Fibroblast of the aortic adventitia (primary cell): Measurements from ENCODE around the gene ADCY1. TPM values are rescaled to one million over a fixed set of nuclear protein-coding genes. Genes with fewer than 3 reads are reported as not detected.
A peak's percentile ranks its signal among the peaks of the same experiment; 100 is the strongest.

ENCODE experiments used
- DNase-seq: peaks from one replicate; pipeline ENCODE4 v3.0.0-alpha.2; 2010; ENCODE audit warnings: low read depth
- H3K4me3 ChIP-seq: 2 replicates; pipeline ENCODE4 v1.5.1; 2011; ENCODE audit warnings: low read depth, mild to moderate bottlenecking, control low read depth, low read length, moderate library complexity
- CTCF ChIP-seq: IDR thresholded peaks from 2 replicates; pipeline ENCODE4 v1.5.1; 2011; ENCODE audit warnings: mild to moderate bottlenecking, low read length, control low read depth, inconsistent platforms; ENCODE audit not compliant: insufficient read depth
- total RNA-seq: library from RNA; depleted of rRNA; stranded (reverse); fragments of >200 nt; gene quantifications from 2 replicates; pipeline ENCODE4 v1.2.3, GENCODE V29; 2012; ENCODE audit warnings: low replicate concordance

The ADCY1 gene
- total RNA-seq, 1 donor, result 0.72 TPM

- DNase-seq, result no peak
- H3K4me3 ChIP-seq, result no peak overlapping the region
These were observed 1.5 kb downstream of the ADCY1 start for GRCh38 chr7:45575501-45576248.

GRCh38 chr7:45576249-45576929 is 2.2 kb downstream of the ADCY1 start:
- peak; percentile 2 for DNase-seq
- no peak for TF ChIP-seq CTCF
- no peak overlapping the region for H3K4me3 ChIP-seq

More at GRCh38 chr7:45575501-45576248, 1.5 kb downstream of the ADCY1 start:
- no peak for TF ChIP-seq CTCF

GRCh38 chr7:45578022-45578421 is 3.9 kb downstream of the ADCY1 start:
- DNase-seq, result no peak

GRCh38 chr7:45578467-45578866 is 4.3 kb downstream of the ADCY1 start:
- H3K4me3 ChIP-seq, result no peak overlapping the region
- DNase-seq, result no peak
- TF ChIP-seq CTCF, result no peak

More at GRCh38 chr7:45578022-45578421, 3.9 kb downstream of the ADCY1 start:
- no peak overlapping the region for H3K4me3 ChIP-seq
- no peak for TF ChIP-seq CTCF

GRCh38 chr7:45579391-45579801 is 5.2 kb downstream of the ADCY1 start:
- TF ChIP-seq CTCF, result no peak
- DNase-seq, result no peak
- no peak overlapping the region for H3K4me3 ChIP-seq

GRCh38 chr7:45580053-45580872 is 6.1 kb downstream of the ADCY1 start:
- peak; percentile 20 for TF ChIP-seq CTCF
- DNase-seq, result no peak
- H3K4me3 ChIP-seq, result no peak overlapping the region
